Measurements from ENCODE around the gene STOX2. TPM values are rescaled to one million over a fixed set of nuclear protein-coding genes. Genes with fewer than 3 reads are reported as not detected.

STOX2 gene
- polyA plus RNA-seq, 1 donor from 2014 or later, result 26.1 TPM

DNA sequence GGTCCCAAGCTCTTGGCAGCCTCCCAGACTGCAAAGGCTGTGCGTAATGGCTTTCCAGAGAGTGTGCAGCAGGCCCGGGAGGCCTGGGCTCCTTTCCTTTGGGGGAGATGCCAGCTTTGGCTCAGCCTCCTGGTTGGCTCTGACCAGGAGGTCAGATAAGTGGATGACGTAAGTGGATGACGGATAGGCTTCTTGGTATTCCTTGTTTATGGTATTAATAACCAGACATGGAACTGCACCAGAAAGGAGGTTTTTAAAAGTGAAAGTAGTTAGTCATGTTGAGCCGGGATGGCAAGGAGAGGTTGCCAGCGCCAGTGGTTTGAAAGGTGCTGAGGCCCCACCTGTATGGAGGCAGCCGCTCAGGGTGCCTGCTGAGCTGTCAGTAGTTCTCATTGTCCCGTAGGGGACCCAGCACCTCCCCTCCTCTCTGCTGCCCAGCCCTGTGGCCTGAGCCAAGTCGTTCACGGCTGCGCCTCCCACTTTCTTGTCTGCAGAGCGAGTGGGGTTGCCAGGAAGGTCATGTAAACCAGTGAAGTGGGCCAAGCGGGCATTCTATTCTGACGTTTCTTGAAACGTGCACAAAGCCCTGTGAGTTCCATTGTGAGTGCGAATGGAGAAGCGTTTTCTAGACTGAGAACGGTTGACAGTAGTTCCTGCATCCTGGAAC, 28.7 kb upstream of the STOX2 start:
- H3F3A ChIP-seq (ENCODE audit: insufficient read depth, low read length, poor library complexity, severe bottlenecking), result no peaks in the 10 kb centered on the region
- H3K4me3 ChIP-seq (ENCODE audit: low read length), result no peak overlapping the region
- H4K20me1 ChIP-seq (ENCODE audit: insufficient read depth), result no peaks in the 10 kb centered on the region
- H3K9me3 ChIP-seq (ENCODE audit: low read length), result no peaks in the 10 kb centered on the region
- H3K9ac ChIP-seq (ENCODE audit: low read length), result no peak overlapping the region
- no peak overlapping the region for H3K27ac ChIP-seq (ENCODE audit: low read length)
- H2AFZ ChIP-seq (ENCODE audit: low read depth, low read length), result no peak overlapping the region
- H3K36me3 ChIP-seq (ENCODE audit: insufficient read depth, low read length), result no peaks in the 10 kb centered on the region
- no peaks in the 10 kb centered on the region for H3K27me3 ChIP-seq (ENCODE audit: insufficient read depth, low read depth, low read length)
- no peak overlapping the region for H3K4me2 ChIP-seq (ENCODE audit: low read length)
- TF ChIP-seq MXI1 (conservative IDR thresholded peaks at IDR 0.05; ENCODE audit: poor library complexity, severe bottlenecking), result no peak
- TF ChIP-seq, protein P1, sequence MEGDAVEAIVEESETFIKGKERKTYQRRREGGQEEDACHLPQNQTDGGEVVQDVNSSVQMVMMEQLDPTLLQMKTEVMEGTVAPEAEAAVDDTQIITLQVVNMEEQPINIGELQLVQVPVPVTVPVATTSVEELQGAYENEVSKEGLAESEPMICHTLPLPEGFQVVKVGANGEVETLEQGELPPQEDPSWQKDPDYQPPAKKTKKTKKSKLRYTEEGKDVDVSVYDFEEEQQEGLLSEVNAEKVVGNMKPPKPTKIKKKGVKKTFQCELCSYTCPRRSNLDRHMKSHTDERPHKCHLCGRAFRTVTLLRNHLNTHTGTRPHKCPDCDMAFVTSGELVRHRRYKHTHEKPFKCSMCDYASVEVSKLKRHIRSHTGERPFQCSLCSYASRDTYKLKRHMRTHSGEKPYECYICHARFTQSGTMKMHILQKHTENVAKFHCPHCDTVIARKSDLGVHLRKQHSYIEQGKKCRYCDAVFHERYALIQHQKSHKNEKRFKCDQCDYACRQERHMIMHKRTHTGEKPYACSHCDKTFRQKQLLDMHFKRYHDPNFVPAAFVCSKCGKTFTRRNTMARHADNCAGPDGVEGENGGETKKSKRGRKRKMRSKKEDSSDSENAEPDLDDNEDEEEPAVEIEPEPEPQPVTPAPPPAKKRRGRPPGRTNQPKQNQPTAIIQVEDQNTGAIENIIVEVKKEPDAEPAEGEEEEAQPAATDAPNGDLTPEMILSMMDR (IDR thresholded peaks at IDR 0.05; ENCODE audit: poor library complexity, severe bottlenecking), result no peak
- no peak for TF ChIP-seq SMC3 (conservative IDR thresholded peaks at IDR 0.05; ENCODE audit: poor library complexity)
- TF ChIP-seq TAF1 (IDR thresholded peaks at IDR 0.05; ENCODE audit: low read depth), result no peak
- no peak for TF ChIP-seq EP300 (conservative IDR thresholded peaks at IDR 0.05; ENCODE audit: poor library complexity, severe bottlenecking)
- TF ChIP-seq POLR2AphosphoS5 (IDR thresholded peaks at IDR 0.05), result no peak
- TF ChIP-seq, protein P2, sequence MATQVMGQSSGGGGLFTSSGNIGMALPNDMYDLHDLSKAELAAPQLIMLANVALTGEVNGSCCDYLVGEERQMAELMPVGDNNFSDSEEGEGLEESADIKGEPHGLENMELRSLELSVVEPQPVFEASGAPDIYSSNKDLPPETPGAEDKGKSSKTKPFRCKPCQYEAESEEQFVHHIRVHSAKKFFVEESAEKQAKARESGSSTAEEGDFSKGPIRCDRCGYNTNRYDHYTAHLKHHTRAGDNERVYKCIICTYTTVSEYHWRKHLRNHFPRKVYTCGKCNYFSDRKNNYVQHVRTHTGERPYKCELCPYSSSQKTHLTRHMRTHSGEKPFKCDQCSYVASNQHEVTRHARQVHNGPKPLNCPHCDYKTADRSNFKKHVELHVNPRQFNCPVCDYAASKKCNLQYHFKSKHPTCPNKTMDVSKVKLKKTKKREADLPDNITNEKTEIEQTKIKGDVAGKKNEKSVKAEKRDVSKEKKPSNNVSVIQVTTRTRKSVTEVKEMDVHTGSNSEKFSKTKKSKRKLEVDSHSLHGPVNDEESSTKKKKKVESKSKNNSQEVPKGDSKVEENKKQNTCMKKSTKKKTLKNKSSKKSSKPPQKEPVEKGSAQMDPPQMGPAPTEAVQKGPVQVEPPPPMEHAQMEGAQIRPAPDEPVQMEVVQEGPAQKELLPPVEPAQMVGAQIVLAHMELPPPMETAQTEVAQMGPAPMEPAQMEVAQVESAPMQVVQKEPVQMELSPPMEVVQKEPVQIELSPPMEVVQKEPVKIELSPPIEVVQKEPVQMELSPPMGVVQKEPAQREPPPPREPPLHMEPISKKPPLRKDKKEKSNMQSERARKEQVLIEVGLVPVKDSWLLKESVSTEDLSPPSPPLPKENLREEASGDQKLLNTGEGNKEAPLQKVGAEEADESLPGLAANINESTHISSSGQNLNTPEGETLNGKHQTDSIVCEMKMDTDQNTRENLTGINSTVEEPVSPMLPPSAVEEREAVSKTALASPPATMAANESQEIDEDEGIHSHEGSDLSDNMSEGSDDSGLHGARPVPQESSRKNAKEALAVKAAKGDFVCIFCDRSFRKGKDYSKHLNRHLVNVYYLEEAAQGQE (IDR thresholded peaks at IDR 0.05; ENCODE audit: borderline replicate concordance), result no peak
- TF ChIP-seq RAD21 (conservative IDR thresholded peaks at IDR 0.05), result no peak
- TF ChIP-seq EZH2 (IDR thresholded peaks at IDR 0.05; ENCODE audit: borderline replicate concordance, insufficient read depth, low read length, poor library complexity, severe bottlenecking), result no peak
- H3K9me2 ChIP-seq (ENCODE audit: insufficient read depth, low read length), result no peaks in the 10 kb centered on the region
- H3K79me2 ChIP-seq (replicated peaks; ENCODE audit: insufficient read depth, low read length), result no peaks in the 10 kb centered on the region

DNA sequence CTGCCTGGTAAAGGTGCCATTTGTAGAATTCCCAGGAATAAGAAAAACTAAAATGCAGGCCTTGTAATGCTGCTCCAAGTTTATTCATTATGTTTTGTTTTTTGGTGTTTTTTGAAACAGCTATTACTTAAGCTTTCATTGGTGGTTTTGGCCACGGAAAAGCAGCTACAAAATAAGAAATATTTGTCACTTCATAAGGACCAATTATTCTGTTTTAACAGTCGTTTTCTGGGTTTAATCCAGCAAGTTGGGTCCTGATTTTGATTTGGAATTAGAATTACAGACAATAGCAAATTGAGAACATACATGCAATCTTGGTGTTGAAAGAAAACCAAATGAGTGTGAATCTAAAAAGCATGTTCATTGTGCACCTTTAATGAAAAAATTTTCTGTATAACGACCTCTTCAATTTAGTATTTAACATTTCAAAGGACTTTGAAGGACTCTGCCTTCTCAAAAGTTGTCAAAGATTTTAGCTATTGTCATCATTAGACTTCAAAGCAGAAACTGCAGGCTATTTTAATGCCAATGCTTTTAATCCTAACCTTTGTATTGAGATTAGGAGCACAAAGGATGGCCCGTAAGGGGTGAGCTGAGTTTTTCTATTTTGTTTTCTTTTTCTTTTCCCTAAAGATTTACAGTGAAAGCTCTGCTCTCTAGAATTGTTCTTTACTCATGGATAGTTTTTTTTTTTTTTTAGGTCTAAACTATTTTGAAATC, 26.7 kb upstream of the STOX2 start:
- TF ChIP-seq EP300 (conservative IDR thresholded peaks at IDR 0.05; ENCODE audit: poor library complexity, severe bottlenecking) (no peak), RAD21 (conservative IDR thresholded peaks at IDR 0.05) (no peak), EZH2 (IDR thresholded peaks at IDR 0.05; ENCODE audit: borderline replicate concordance, insufficient read depth, low read length, poor library complexity, severe bottlenecking) (no peak), TAF1 (IDR thresholded peaks at IDR 0.05; ENCODE audit: low read depth) (no peak), SMC3 (conservative IDR thresholded peaks at IDR 0.05; ENCODE audit: poor library complexity) (no peak), POLR2AphosphoS5 (IDR thresholded peaks at IDR 0.05) (no peak), MXI1 (conservative IDR thresholded peaks at IDR 0.05; ENCODE audit: poor library complexity, severe bottlenecking) (no peak)
- TF ChIP-seq, protein P1 (IDR thresholded peaks at IDR 0.05; ENCODE audit: poor library complexity, severe bottlenecking), result no peak
- TF ChIP-seq, protein P2 (IDR thresholded peaks at IDR 0.05; ENCODE audit: borderline replicate concordance), result no peak

More for the DNA sequence above, 26.7 kb upstream of the STOX2 start:
- no peaks in the 10 kb centered on the region for H3K79me2 ChIP-seq (replicated peaks; ENCODE audit: insufficient read depth, low read length)
- H3K9me2 ChIP-seq (ENCODE audit: insufficient read depth, low read length), result no peaks in the 10 kb centered on the region
- H3K27me3 ChIP-seq (ENCODE audit: insufficient read depth, low read depth, low read length), result no peaks in the 10 kb centered on the region
- H3K4me3 ChIP-seq (ENCODE audit: low read length), result no peak overlapping the region
- H4K20me1 ChIP-seq (ENCODE audit: insufficient read depth), result no peaks in the 10 kb centered on the region
- H3K9me3 ChIP-seq (ENCODE audit: low read length), result no peaks in the 10 kb centered on the region
- H3K9ac ChIP-seq (ENCODE audit: low read length), result no peak overlapping the region
- H2AFZ ChIP-seq (ENCODE audit: low read depth, low read length), result no peak overlapping the region
- H3K27ac ChIP-seq (ENCODE audit: low read length), result no peak overlapping the region
- no peak overlapping the region for H3K4me2 ChIP-seq (ENCODE audit: low read length)
- H3K36me3 ChIP-seq (ENCODE audit: insufficient read depth, low read length), result no peaks in the 10 kb centered on the region
- H3F3A ChIP-seq (ENCODE audit: insufficient read depth, low read length, poor library complexity, severe bottlenecking), result no peaks in the 10 kb centered on the region

Data from neural cell (in vitro differentiated cells).